Left ventricle myocardium inferior (tissue), 1 donor: ENCODE data around the gene PYCARD. TPM values are rescaled to one million over a fixed set of nuclear protein-coding genes. Genes with fewer than 3 reads are reported as not detected.
A peak's percentile ranks its signal among the peaks of the same experiment; 100 is the strongest.
"Not testable (repeated sequence)": the region's sequence is repeated elsewhere in the genome, so short reads cannot be mapped to it uniquely, and the experiment has no call there.

ENCODE experiments used
- DNase-seq: peaks from one replicate; pipeline ENCODE4 v3.0.0-alpha.2; 2020
- H3K27ac ChIP-seq: fragments of 200-600 bp; replicated peaks from 2 replicates; pipeline ENCODE4 v1.8.0; 2021
- H3K27me3 ChIP-seq: fragments of 200-600 bp; 2 replicates; pipeline ENCODE4 v1.8.0; 2021; ENCODE audit warnings: low read depth
- H3K36me3 ChIP-seq: fragments of 200-600 bp; 2 replicates; pipeline ENCODE4 v1.8.0; 2021
- H3K4me1 ChIP-seq: fragments of 200-600 bp; 2 replicates; pipeline ENCODE4 v1.8.0; 2021
- H3K4me3 ChIP-seq: fragments of 200-600 bp; 2 replicates; pipeline ENCODE4 v1.8.0; 2021; ENCODE audit warnings: mild to moderate bottlenecking, moderate library complexity
- H3K9me3 ChIP-seq: fragments of 200-600 bp; replicated peaks from 2 replicates; pipeline ENCODE4 v1.8.0; 2021
- CTCF ChIP-seq: fragments of 200-600 bp; IDR thresholded peaks from 2 replicates; pipeline ENCODE4 v1.8.0; 2021; ENCODE audit warnings: antibody characterized with exemption, mild to moderate bottlenecking, borderline replicate concordance
- intact Hi-C: fragments of 100-400 bp; cut with micrococcal nuclease; formaldehyde crosslinking; loops from one replicate; pipeline ENCODE4 v1.11.0; 2022
- long read RNA-seq: library from polyadenylated mRNA; unstranded; transcript quantifications from one replicate; pipeline ENCODE4 v2.0.0, GENCODE V29; 2021
- total RNA-seq: library from RNA; stranded (reverse); fragmentation: NEBNext Ultra II Directional; extraction: Animal tissue kit (Norgen Biotek cat#: 25700); gene quantifications from one replicate; pipeline ENCODE4 v1.2.1, GENCODE V29; 2021
- donor health status: DM: no; HTN: yes; CAD: no; lungs with severe emphysema.

PYCARD gene
- total RNA-seq: 5.3 TPM
- long read RNA-seq, transcript PYCARD-201 (3 exons, 990 nt): major isoform, 5 of 8 reads
- long read RNA-seq, partial matches to known transcripts: 1 of 8 reads
- long read RNA-seq, other reads (novel, unspliced or antisense): 0 of 8 reads

GRCh38 chr16:31202414-31203375 is at the start of gene PYCARD:
Gene PYCARD, minus strand, starts transcription at chr16:31202760. Its CDS starts 70 bp downstream, at chr16:31202690.
- H3K4me1 ChIP-seq: peaks cover 33% of the 10 kb centered on the region
- peak within 1 kb of the TSS; percentile 85 for H3K4me3 ChIP-seq
- DNase-seq: peak; percentile 74
- H3K27me3 ChIP-seq: peaks cover 6% of the 10 kb centered on the region
- H3K36me3 ChIP-seq: peaks cover 4% of the 10 kb centered on the region
- H3K9me3 ChIP-seq: no peaks in the 10 kb centered on the region
- intact Hi-C loops: no loop called here
- peak within 1 kb of the TSS; percentile 73 for H3K27ac ChIP-seq
- no peak for TF ChIP-seq CTCF

GRCh38 chr16:31251435-31251834 is 48.9 kb upstream of the PYCARD start:
- Histone ChIP-seq H3K27me3 (peaks cover 60% of the 10 kb centered on the region), H3K27ac (no peak overlapping the region), H3K4me1 (no peaks in the 10 kb centered on the region), H3K36me3 (no peaks in the 10 kb centered on the region), H3K9me3 (no peaks in the 10 kb centered on the region), H3K4me3 (no peak overlapping the region)
- DNase-seq: no peak
- intact Hi-C loops: no loop called here
- no peak for TF ChIP-seq CTCF

- Histone ChIP-seq H3K36me3 (no peaks in the 10 kb centered on the region), H3K4me1 (no peaks in the 10 kb centered on the region), H3K27me3 (peaks cover 60% of the 10 kb centered on the region), H3K9me3 (no peaks in the 10 kb centered on the region), H3K27ac (no peak overlapping the region), H3K4me3 (no peak overlapping the region)
- intact Hi-C loops: no loop called here
- DNase-seq: no peak
- no peak for TF ChIP-seq CTCF
These were observed 48.3 kb upstream of the PYCARD start for GRCh38 chr16:31250782-31251384.

DNA sequence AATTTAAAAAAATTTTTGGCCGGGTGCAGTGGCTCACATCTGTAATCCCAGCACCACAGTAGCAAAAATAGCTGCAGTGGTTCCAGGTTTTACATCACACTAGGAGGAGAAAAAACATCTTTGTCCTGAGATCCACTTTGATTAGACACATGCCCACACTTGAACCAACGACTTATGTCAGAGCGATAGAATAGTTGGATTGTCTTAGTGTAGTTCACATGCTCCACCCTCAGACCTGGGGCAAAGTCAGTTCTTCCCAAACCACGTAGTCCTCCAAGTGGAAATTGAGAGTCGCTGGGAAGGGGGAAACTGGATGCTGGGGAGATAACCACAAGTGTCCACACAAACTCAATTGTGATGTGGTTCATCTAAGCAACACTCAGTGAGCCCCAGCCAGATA is 45.8 kb upstream of the PYCARD start:
- Histone ChIP-seq H3K4me1 (no peaks in the 10 kb centered on the region), H3K27ac (no peak overlapping the region), H3K36me3 (no peaks in the 10 kb centered on the region), H3K4me3 (no peak overlapping the region), H3K27me3 (peaks cover 67% of the 10 kb centered on the region), H3K9me3 (no peaks in the 10 kb centered on the region)
- DNase-seq: no peak
- TF ChIP-seq CTCF: no peak
- intact Hi-C loops: no loop called here

DNA sequence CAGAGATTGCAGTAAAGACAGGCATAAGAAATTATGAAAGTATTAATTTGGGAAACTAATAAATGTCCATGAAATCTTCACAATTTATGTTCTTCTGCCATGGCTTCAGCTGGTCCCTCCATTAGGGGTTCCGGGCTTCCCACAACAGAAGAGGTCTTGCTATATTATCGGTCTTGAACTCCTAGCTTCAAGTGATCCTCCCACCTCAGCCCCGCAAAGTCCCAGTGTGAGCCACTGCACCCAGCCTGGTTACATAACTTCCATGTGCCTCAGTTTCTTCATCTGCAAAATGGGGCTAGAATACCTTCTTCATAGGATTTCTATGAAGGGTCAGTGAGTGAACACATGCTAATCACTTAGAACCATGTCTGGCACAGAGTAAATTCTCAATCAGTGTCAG is 43.7 kb upstream of the PYCARD start:
- Histone ChIP-seq H3K27ac (no peak overlapping the region), H3K4me3 (no peak overlapping the region), H3K27me3 (peaks cover 72% of the 10 kb centered on the region), H3K9me3 (no peaks in the 10 kb centered on the region), H3K36me3 (no peaks in the 10 kb centered on the region), H3K4me1 (no peaks in the 10 kb centered on the region)
- DNase-seq: no peak
- TF ChIP-seq CTCF: no peak
- intact Hi-C loops: no loop called here

DNA sequence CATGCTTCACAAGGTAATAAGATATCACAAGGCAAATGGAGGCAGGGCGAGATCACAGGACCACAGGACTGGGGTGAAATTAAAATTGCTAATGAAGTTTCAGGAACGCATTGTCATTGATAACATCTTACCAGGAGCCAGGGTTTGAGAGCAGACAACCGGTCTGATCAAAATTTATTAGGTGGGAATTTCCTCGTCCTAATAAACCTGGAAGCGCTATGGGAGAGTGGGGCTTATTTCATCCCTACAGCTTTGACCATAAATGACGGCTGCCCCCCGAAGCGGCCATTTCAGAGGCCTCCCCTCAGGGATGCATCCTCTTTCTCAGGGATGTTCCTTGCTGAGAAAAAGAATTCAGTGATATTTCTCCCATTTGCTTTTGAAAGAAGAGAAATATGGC is 43.0 kb upstream of the PYCARD start:
- DNase-seq, intact Hi-C loops, H3K27ac ChIP-seq: not testable (repeated sequence)

More for the DNA sequence above, 43.0 kb upstream of the PYCARD start:
- H3K36me3 ChIP-seq, H3K9me3 ChIP-seq, H3K4me3 ChIP-seq, H3K4me1 ChIP-seq: not testable (repeated sequence)
- H3K27me3 ChIP-seq: peaks cover 75% of the 10 kb centered on the region
